Peyer's patch (tissue), 4 donors: ENCODE results near the gene GAMT. TPM values are rescaled to one million over a fixed set of nuclear protein-coding genes. Genes with fewer than 3 reads are reported as not detected.

ENCODE experiments used
- DNase-seq, 3 donors: peaks; one replicate each; pipeline ENCODE4 v3.0.0-alpha.2; 2017 to 2019
- H3K27ac ChIP-seq, 4 donors: fragments of 200-600 bp; sonication (generic); one replicate each; pipeline ENCODE4 v1.5.1; 2016 to 2019
- H3K27me3 ChIP-seq, 2 donors: fragments of 200-600 bp; sonication (generic); one replicate each; pipeline ENCODE4 v1.5.1; 2019
- H3K36me3 ChIP-seq, 3 donors: fragments of 200-600 bp; sonication (generic); one replicate each; pipeline ENCODE4 v1.5.1; 2016 to 2019
- H3K4me1 ChIP-seq, 4 donors: fragments of 200-600 bp; sonication (generic); one replicate each; pipeline ENCODE4 v1.5.1; 2016 to 2019
- H3K4me3 ChIP-seq, 4 donors: fragments of 200-600 bp; sonication (generic); 1 replicate in 3 of 4; 2 replicates in 1 of 4; pipeline ENCODE4 v1.5.1; 2016 to 2019; ENCODE audit warnings: mild to moderate bottlenecking in 1 of 4
- H3K9me3 ChIP-seq, 4 donors: fragments of 200-600 bp; sonication (generic); one replicate each; pipeline ENCODE4 v1.5.1; 2016 to 2019; ENCODE audit warnings: mild to moderate bottlenecking in 1 of 4
- POLR2A ChIP-seq, 2 donors: fragments of 450-650 bp; IDR thresholded peaks; one replicate each; pipeline ENCODE4 v1.5.1; 2017; ENCODE audit warnings: antibody characterized with exemption in 2 of 2, mild to moderate bottlenecking in 2 of 2, moderate library complexity in 2 of 2
- total RNA-seq, 4 donors: library from RNA; depleted of rRNA; stranded (reverse); fragments of >200 nt; gene quantifications; one replicate each; pipeline ENCODE4 v1.1.0, GENCODE V29; 2016
- TF ChIP-seq, protein P1 (sequence below), 6 experiments: fragments of 450-650 bp in 4 of 6; fragments of 200-600 bp in 2 of 6; sonication (generic) in 1 of 6; IDR thresholded peaks; one replicate each; pipeline ENCODE4 v1.5.1; 2017 to 2019; ENCODE audit warnings: antibody characterized with exemption in 6 of 6, mild to moderate bottlenecking in 3 of 6, moderate library complexity in 1 of 6

The GAMT gene
- total RNA-seq, 4 donors from 2014 or later: 2.5 to 3.1 TPM; not detected in 2

- no peaks in the 10 kb centered on the region for H3K27me3 ChIP-seq
- no peak overlapping the region for H3K4me3 ChIP-seq
- H3K27ac ChIP-seq: no peak overlapping the region
- TF ChIP-seq, protein P1, sequence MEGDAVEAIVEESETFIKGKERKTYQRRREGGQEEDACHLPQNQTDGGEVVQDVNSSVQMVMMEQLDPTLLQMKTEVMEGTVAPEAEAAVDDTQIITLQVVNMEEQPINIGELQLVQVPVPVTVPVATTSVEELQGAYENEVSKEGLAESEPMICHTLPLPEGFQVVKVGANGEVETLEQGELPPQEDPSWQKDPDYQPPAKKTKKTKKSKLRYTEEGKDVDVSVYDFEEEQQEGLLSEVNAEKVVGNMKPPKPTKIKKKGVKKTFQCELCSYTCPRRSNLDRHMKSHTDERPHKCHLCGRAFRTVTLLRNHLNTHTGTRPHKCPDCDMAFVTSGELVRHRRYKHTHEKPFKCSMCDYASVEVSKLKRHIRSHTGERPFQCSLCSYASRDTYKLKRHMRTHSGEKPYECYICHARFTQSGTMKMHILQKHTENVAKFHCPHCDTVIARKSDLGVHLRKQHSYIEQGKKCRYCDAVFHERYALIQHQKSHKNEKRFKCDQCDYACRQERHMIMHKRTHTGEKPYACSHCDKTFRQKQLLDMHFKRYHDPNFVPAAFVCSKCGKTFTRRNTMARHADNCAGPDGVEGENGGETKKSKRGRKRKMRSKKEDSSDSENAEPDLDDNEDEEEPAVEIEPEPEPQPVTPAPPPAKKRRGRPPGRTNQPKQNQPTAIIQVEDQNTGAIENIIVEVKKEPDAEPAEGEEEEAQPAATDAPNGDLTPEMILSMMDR (IDR thresholded peaks at IDR 0.05): no peak
- TF ChIP-seq POLR2A (IDR thresholded peaks at IDR 0.05): no peak
- no peak for DNase-seq
- H3K36me3 ChIP-seq: peaks cover 0 to 86% (median 0%) of the 10 kb centered on the region in 3 donors
- no peaks in the 10 kb centered on the region for H3K9me3 ChIP-seq
- H3K4me1 ChIP-seq: peaks cover 0 to 3% (median 0%) of the 10 kb centered on the region in 4 donors
These were observed 34.2 kb downstream of the GAMT start for GRCh38 chr19:1366899-1367870.

DNA sequence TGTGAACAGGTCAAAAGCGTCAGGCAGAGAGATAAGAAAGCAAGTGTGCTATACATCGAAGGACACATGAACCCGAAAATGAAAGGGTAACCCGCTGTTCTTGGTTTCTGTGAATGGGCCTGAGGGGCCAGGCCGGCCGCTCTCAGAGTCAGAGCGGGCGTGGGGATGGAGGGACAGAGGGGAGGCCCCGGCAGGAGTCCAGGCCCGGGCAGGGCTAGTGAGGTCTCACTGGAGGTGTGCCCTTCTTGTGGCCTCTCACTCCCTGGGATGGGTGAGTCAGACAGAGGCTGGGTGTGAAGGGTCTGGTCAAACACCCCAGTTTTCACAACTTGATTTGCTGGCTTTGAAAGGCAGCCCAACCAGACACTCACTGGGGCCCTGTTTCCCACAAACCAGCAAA is 35.0 kb downstream of the GAMT start:
- no peak overlapping the region for H3K4me3 ChIP-seq
- H3K9me3 ChIP-seq: no peaks in the 10 kb centered on the region
- H3K36me3 ChIP-seq: peaks cover 0 to 80% (median 0%) of the 10 kb centered on the region in 3 donors
- no peak for TF ChIP-seq POLR2A (IDR thresholded peaks at IDR 0.05)
- TF ChIP-seq, protein P1 (IDR thresholded peaks at IDR 0.05): no peak
- DNase-seq: no peak
- no peaks in the 10 kb centered on the region for H3K27me3 ChIP-seq
- no peak overlapping the region for H3K27ac ChIP-seq
- H3K4me1 ChIP-seq: peaks cover 0 to 10% (median 0%) of the 10 kb centered on the region in 4 donors

DNA sequence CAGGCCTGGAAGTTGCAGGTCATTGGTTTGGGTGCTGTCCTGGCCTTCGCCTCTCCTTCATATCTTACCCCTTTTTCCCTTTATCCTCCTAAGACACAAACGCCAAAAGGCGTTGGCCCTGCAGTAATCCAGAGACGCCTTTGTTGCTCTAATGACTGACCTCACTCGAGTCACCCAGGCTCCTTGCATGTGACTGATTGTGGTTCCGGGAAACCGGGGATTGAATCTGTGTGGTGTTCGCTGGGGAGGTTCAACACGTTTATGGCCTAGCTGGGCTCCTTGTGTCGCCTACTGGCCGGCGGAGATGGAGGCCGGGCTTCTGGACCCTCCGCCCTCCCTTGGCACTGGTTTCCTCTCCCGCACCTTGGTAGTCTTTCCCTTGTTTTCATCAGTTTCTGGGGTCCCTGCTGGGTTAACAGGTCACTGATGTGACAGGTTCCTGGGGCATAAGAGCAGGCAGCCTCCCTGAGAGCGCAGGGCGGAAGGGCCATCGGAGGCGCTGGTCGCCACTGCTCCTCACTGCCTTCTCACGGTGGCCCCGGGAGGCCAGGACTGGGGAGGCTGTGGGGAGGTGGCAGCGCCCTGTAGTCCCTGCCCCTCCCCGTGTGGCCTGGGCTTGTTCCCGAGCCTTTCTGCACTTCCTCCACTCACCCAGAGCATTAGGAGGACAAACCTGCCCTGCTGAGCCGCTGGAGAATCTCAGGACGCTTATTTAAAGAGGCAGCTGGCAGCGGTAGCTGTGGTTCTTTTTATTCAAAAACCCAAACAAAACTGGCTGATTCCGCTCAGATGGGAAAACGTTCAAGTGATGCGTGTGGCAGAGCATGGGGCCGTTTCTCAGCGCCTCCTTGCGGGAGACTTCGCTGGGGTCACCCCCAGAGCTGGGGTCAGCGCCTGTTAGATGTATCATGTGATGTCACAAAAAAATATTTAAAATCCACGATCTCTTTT is 35.7 kb downstream of the GAMT start:
- Histone ChIP-seq H3K4me3 (no peak overlapping the region), H3K27ac (no peak overlapping the region), H3K36me3 (peaks cover 0 to 73% (median 0%) of the 10 kb centered on the region in 3 donors), H3K27me3 (no peaks in the 10 kb centered on the region), H3K9me3 (no peaks in the 10 kb centered on the region), H3K4me1 (peaks cover 0 to 10% (median 0%) of the 10 kb centered on the region in 4 donors)
- DNase-seq: no peak
- TF ChIP-seq POLR2A (IDR thresholded peaks at IDR 0.05): no peak
- TF ChIP-seq, protein P1 (IDR thresholded peaks at IDR 0.05): no peak

DNA sequence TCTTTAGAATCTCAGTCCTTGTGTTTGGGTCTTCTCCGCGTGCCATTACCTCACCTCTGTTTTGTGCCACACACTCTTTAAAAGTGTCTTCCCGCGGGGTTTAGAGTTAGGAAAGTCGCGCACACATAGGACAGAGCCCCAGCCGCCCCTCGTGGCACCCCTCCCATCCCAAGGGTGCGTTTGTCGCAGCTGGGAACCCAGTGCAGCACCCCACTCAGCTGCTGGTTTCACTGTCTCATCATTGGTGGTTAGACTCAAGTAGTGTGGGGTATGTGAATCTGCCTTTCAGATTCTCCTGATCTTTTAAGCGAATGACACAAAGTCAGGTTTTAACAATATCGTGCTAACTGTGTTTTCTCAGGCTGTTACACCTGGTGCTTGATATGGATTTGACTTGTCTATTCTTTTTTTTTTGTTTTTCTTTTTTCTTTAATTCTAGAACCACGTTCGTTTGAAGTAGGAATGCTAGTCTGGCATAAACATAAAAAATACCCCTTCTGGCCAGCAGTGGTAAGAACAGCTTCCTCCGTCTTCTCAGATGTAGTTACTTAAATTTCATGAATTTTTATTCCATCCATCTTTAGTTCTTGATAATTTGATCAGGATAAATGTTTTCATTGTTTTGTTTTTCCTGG is 37.2 kb downstream of the GAMT start:
- Histone ChIP-seq H3K27ac (peak overlapping the region in 2 of 4 donors; percentile 31), H3K9me3 (no peaks in the 10 kb centered on the region), H3K4me1 (peaks cover 0 to 10% (median 0%) of the 10 kb centered on the region in 4 donors), H3K4me3 (no peak overlapping the region), H3K27me3 (no peaks in the 10 kb centered on the region), H3K36me3 (peaks cover 0 to 71% (median 0%) of the 10 kb centered on the region in 3 donors)
- DNase-seq: no peak
- TF ChIP-seq POLR2A (IDR thresholded peaks at IDR 0.05): no peak
- TF ChIP-seq, protein P1 (IDR thresholded peaks at IDR 0.05): peak in 2 of 6 experiments; percentile 25 to 31

DNA sequence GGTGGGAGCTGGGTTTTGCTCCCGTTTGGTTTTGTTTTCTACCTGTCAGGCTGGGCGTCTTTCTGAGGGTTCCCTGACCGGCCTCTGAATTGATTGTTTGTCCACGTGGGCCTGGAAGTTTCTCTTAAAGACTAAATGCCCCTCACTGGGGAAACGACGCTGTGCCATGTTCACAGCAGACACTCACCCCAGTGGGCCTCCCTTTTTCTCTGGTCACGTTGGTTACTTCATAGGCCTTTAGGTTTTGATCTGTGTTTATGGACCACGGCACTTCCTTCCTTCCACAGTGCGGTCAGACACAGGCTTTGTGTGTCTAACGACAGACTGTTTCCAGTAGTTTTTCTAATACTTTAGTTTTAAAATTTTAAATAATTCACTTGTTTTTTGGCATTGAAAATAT is 37.7 kb downstream of the GAMT start:
- H3K4me1 ChIP-seq: peaks cover 0 to 10% (median 0%) of the 10 kb centered on the region in 4 donors
- peak overlapping the region in 1 of 4 donors; percentile 52 for H3K27ac ChIP-seq
- DNase-seq: peak in 2 of 3 donors; percentile 37 to 61
- H3K9me3 ChIP-seq: no peaks in the 10 kb centered on the region
- no peak for TF ChIP-seq POLR2A (IDR thresholded peaks at IDR 0.05)
- TF ChIP-seq, protein P1 (IDR thresholded peaks at IDR 0.05): no peak
- H3K27me3 ChIP-seq: no peaks in the 10 kb centered on the region
- H3K4me3 ChIP-seq: no peak overlapping the region
- peaks cover 0 to 71% (median 0%) of the 10 kb centered on the region in 3 donors for H3K36me3 ChIP-seq
